ENCODE results near the gene GUCA2B. TPM values are rescaled to one million over a fixed set of nuclear protein-coding genes. Genes with fewer than 3 reads are reported as not detected.

GUCA2B gene
- total RNA-seq, 2 donors from 2014 or later = not detected

GRCh38 chr1:42177541-42177981 is 24.4 kb downstream of the GUCA2B start:
- DNase-seq (ENCODE audit: low spot score) = no peak
- H3K9me3 ChIP-seq = no peaks in the 10 kb centered on the region
- TF ChIP-seq POLR2AphosphoS5 (IDR thresholded peaks at IDR 0.05) (peak; percentile 34), CTCF (IDR thresholded peaks at IDR 0.05) (no peak)
- H3K27ac ChIP-seq = peak overlapping the region in 1 of 2 donors; percentile 4
- intact Hi-C loops (cut with DNase I) = loop anchor here (5.0 to 10.0 kb wide), 3 partner anchors 143 to 277 kb away; partner anchors contain the start of genes PPCS and ZMYND12
- H3K4me3 ChIP-seq = no peak overlapping the region
- H3K36me3 ChIP-seq = no peaks in the 10 kb centered on the region
- peaks cover 22% of the 10 kb centered on the region for H3K4me1 ChIP-seq (replicated peaks)
- H3K27me3 ChIP-seq (replicated peaks; ENCODE audit: insufficient read depth) = no peaks in the 10 kb centered on the region
- 14% methylated on average over 6 of the region's 6 CpGs for WGBS

- Histone ChIP-seq H3K36me3 (no peaks in the 10 kb centered on the region), H3K27ac (peak overlapping the region in 1 of 2 donors; percentile 4), H3K4me1 (replicated peaks) (peaks cover 15% of the 10 kb centered on the region), H3K27me3 (replicated peaks; ENCODE audit: insufficient read depth) (no peaks in the 10 kb centered on the region), H3K4me3 (no peak overlapping the region), H3K9me3 (no peaks in the 10 kb centered on the region)
- no peak for DNase-seq (ENCODE audit: low spot score)
- intact Hi-C loops (cut with DNase I) = loop anchor here (5.0 to 10.0 kb wide), 3 partner anchors 143 to 277 kb away; partner anchors contain the start of genes PPCS and ZMYND12
- WGBS = 49% methylated on average over 3 of the region's 3 CpGs
- TF ChIP-seq CTCF (IDR thresholded peaks at IDR 0.05) = no peak
- no peak for TF ChIP-seq POLR2A (IDR thresholded peaks at IDR 0.05)
- no peak for TF ChIP-seq POLR2AphosphoS5 (IDR thresholded peaks at IDR 0.05)
Measured at GRCh38 chr1:42178249-42178648, 25.0 kb downstream of the GUCA2B start.

- intact Hi-C loops (cut with DNase I) = loop anchor here (5.0 to 10.0 kb wide), 3 partner anchors 144 to 276 kb away; partner anchors contain the start of genes PPCS and ZMYND12
- Histone ChIP-seq H3K4me3 (no peak overlapping the region), H3K27ac (no peak overlapping the region), H3K36me3 (no peaks in the 10 kb centered on the region), H3K27me3 (replicated peaks; ENCODE audit: insufficient read depth) (no peaks in the 10 kb centered on the region), H3K4me1 (replicated peaks) (peaks cover 13% of the 10 kb centered on the region), H3K9me3 (no peaks in the 10 kb centered on the region)
- peak; percentile 47 for DNase-seq (ENCODE audit: low spot score)
- WGBS = 17% methylated on average over 2 of the region's 2 CpGs
- TF ChIP-seq POLR2A (IDR thresholded peaks at IDR 0.05) (no peak), POLR2AphosphoS5 (IDR thresholded peaks at IDR 0.05) (no peak), CTCF (IDR thresholded peaks at IDR 0.05) (no peak)
Measured at GRCh38 chr1:42179275-42179674, 26.1 kb downstream of the GUCA2B start.

GRCh38 chr1:42179900-42180329 is 26.7 kb downstream of the GUCA2B start:
- 49% methylated on average over 4 of the region's 4 CpGs for WGBS
- Histone ChIP-seq H3K4me1 (replicated peaks) (peaks cover 13% of the 10 kb centered on the region), H3K27ac (no peak overlapping the region), H3K4me3 (no peak overlapping the region), H3K9me3 (no peaks in the 10 kb centered on the region), H3K27me3 (replicated peaks; ENCODE audit: insufficient read depth) (no peaks in the 10 kb centered on the region), H3K36me3 (no peaks in the 10 kb centered on the region)
- DNase-seq (ENCODE audit: low spot score) = no peak
- TF ChIP-seq POLR2A (IDR thresholded peaks at IDR 0.05) = no peak
- no peak for TF ChIP-seq POLR2AphosphoS5 (IDR thresholded peaks at IDR 0.05)
- no peak for TF ChIP-seq CTCF (IDR thresholded peaks at IDR 0.05)
- intact Hi-C loops (cut with DNase I) = loop anchor here (5.0 to 10.0 kb wide), 3 partner anchors 145 to 275 kb away; partner anchors contain the start of genes PPCS and ZMYND12

- no peaks in the 10 kb centered on the region for H3K36me3 ChIP-seq
- 84% methylated on average over 4 of the region's 4 CpGs for whole genome bisulfite sequencing
- no peak overlapping the region for H3K4me3 ChIP-seq
- no peaks in the 10 kb centered on the region for H3K27me3 ChIP-seq (replicated peaks; ENCODE audit: insufficient read depth)
- H3K27ac ChIP-seq = no peak overlapping the region
- intact Hi-C loops (cut with DNase I) = no loop called here
- DNase-seq (ENCODE audit: low spot score) = no peak
- H3K9me3 ChIP-seq = no peaks in the 10 kb centered on the region
- peaks cover 13% of the 10 kb centered on the region for H3K4me1 ChIP-seq (replicated peaks)
- TF ChIP-seq POLR2AphosphoS5 (IDR thresholded peaks at IDR 0.05) = no peak
- no peak for TF ChIP-seq POLR2A (IDR thresholded peaks at IDR 0.05)
- no peak for TF ChIP-seq CTCF (IDR thresholded peaks at IDR 0.05)
Measured at GRCh38 chr1:42181687-42182086, 28.5 kb downstream of the GUCA2B start.

Measured in prostate gland (tissue), 2 donors.